ENCODE results near the gene ELANE.

- TF ChIP-seq, protein P1, sequence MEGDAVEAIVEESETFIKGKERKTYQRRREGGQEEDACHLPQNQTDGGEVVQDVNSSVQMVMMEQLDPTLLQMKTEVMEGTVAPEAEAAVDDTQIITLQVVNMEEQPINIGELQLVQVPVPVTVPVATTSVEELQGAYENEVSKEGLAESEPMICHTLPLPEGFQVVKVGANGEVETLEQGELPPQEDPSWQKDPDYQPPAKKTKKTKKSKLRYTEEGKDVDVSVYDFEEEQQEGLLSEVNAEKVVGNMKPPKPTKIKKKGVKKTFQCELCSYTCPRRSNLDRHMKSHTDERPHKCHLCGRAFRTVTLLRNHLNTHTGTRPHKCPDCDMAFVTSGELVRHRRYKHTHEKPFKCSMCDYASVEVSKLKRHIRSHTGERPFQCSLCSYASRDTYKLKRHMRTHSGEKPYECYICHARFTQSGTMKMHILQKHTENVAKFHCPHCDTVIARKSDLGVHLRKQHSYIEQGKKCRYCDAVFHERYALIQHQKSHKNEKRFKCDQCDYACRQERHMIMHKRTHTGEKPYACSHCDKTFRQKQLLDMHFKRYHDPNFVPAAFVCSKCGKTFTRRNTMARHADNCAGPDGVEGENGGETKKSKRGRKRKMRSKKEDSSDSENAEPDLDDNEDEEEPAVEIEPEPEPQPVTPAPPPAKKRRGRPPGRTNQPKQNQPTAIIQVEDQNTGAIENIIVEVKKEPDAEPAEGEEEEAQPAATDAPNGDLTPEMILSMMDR (IDR thresholded peaks at IDR 0.05; ENCODE audit: borderline replicate concordance, extremely low read depth, low read length, poor library complexity, severe bottlenecking) = no peak
- no peak for TF ChIP-seq EZH2 (IDR thresholded peaks at IDR 0.05; ENCODE audit: borderline replicate concordance, low read depth, low read length, severe bottlenecking)
These were observed 1.1 kb upstream of the ELANE start for GRCh38 chr19:850979-851335.
